ENCODE results near the gene ABHD16A. TPM values are rescaled to one million over a fixed set of nuclear protein-coding genes. Genes with fewer than 3 reads are reported as not detected.

ABHD16A gene
- total RNA-seq, 1 donor from 2014 or later: 21.3 TPM

GRCh38 chr6:31655349-31656237 lies 47.5 kb downstream of the ABHD16A start, which contains the start of gene APOM:
Gene APOM (plus strand): TSS chr6:31655894. CDS start chr6:31655967, 73 bp downstream.
- no peaks in the 10 kb centered on the region for H3K9me3 Mint-ChIP-seq

GRCh38 chr6:31654574-31655348 lies 48.4 kb downstream of the ABHD16A start:
- Mint-ChIP-seq H3K4me1 (peaks cover 50% of the 10 kb centered on the region), H3K4me3 (no peak overlapping the region), H3K9me3 (no peaks in the 10 kb centered on the region), H3K36me3 (peaks cover 29% of the 10 kb centered on the region), H3K27ac (no peak overlapping the region), H3K27me3 (ENCODE audit: insufficient read depth, low read depth) (peaks cover 12% of the 10 kb centered on the region)
- Histone ChIP-seq H3K9me3 (ENCODE audit: low read depth) (no peaks in the 10 kb centered on the region), H3K9ac (no peak overlapping the region), H3K4me2 (no peak overlapping the region), H3F3A (ENCODE audit: low read depth) (peaks cover 39% of the 10 kb centered on the region), H3K4me3 (no peak overlapping the region), H2AFZ (replicated peaks) (no peak overlapping the region), H3K27ac (no peak overlapping the region), H3K27me3 (no peaks in the 10 kb centered on the region), H4K20me1 (ENCODE audit: low read depth) (peaks cover 15% of the 10 kb centered on the region), H3K79me2 (ENCODE audit: low read depth) (peaks cover 60% of the 10 kb centered on the region), H3K36me3 (peaks cover 5% of the 10 kb centered on the region), H3K4me1 (peaks cover 20% of the 10 kb centered on the region)
- TF ChIP-seq EZH2phosphoT487 (IDR thresholded peaks at IDR 0.05) (no peak), EZH2 (IDR thresholded peaks at IDR 0.05) (no peak), CTCF (IDR thresholded peaks at IDR 0.05) (no peak)
- DNase-seq (ENCODE audit: low spot score): no peak

More at GRCh38 chr6:31655349-31656237, 47.5 kb downstream of the ABHD16A start, which contains the start of gene APOM:
- H3K36me3 Mint-ChIP-seq: peaks cover 26% of the 10 kb centered on the region
- no peak within 1 kb of the TSS for H3K9ac ChIP-seq
- H3K27me3 ChIP-seq: no peaks in the 10 kb centered on the region
- H3K9me3 ChIP-seq (ENCODE audit: low read depth): no peaks in the 10 kb centered on the region
- no peak within 1 kb of the TSS for H2AFZ ChIP-seq (replicated peaks)
- TF ChIP-seq CTCF (IDR thresholded peaks at IDR 0.05) (no peak), EZH2 (IDR thresholded peaks at IDR 0.05) (no peak), EZH2phosphoT487 (IDR thresholded peaks at IDR 0.05) (no peak)
- no peak within 1 kb of the TSS for H3K27ac Mint-ChIP-seq
- H3K36me3 ChIP-seq: peaks cover 5% of the 10 kb centered on the region
- H3K27me3 Mint-ChIP-seq (ENCODE audit: insufficient read depth, low read depth): peaks cover 12% of the 10 kb centered on the region
- DNase-seq (ENCODE audit: low spot score): no peak
- H4K20me1 ChIP-seq (ENCODE audit: low read depth): peaks cover 16% of the 10 kb centered on the region
- peaks cover 50% of the 10 kb centered on the region for H3K4me1 Mint-ChIP-seq
- H3K79me2 ChIP-seq (ENCODE audit: low read depth): peaks cover 59% of the 10 kb centered on the region
- no peak within 1 kb of the TSS for H3K4me3 ChIP-seq
- H3K4me1 ChIP-seq: peaks cover 25% of the 10 kb centered on the region
- peaks cover 43% of the 10 kb centered on the region for H3F3A ChIP-seq (ENCODE audit: low read depth)
- peak within 1 kb of the TSS; percentile 48 for H3K4me3 Mint-ChIP-seq
- no peak within 1 kb of the TSS for H3K4me2 ChIP-seq
- no peak within 1 kb of the TSS for H3K27ac ChIP-seq

GRCh38 chr6:31652925-31653724 lies 50.0 kb downstream of the ABHD16A start:
- Histone ChIP-seq H3K4me3 (peak overlapping the region; percentile 85), H2AFZ (replicated peaks) (peak overlapping the region; percentile 69), H4K20me1 (ENCODE audit: low read depth) (peaks cover 18% of the 10 kb centered on the region), H3K27ac (peak overlapping the region; percentile 98), H3K4me1 (peaks cover 11% of the 10 kb centered on the region), H3K9me3 (ENCODE audit: low read depth) (no peaks in the 10 kb centered on the region), H3K36me3 (peaks cover 5% of the 10 kb centered on the region), H3K27me3 (no peaks in the 10 kb centered on the region), H3K4me2 (peak overlapping the region; percentile 88), H3F3A (ENCODE audit: low read depth) (peaks cover 39% of the 10 kb centered on the region), H3K79me2 (ENCODE audit: low read depth) (peaks cover 55% of the 10 kb centered on the region), H3K9ac (peak overlapping the region; percentile 82)
- DNase-seq (ENCODE audit: low spot score): peak; percentile 96
- no peaks in the 10 kb centered on the region for H3K9me3 Mint-ChIP-seq
- H3K27me3 Mint-ChIP-seq (ENCODE audit: insufficient read depth, low read depth): peaks cover 11% of the 10 kb centered on the region
- peaks cover 34% of the 10 kb centered on the region for H3K36me3 Mint-ChIP-seq
- peak; percentile 26 for TF ChIP-seq CTCF (IDR thresholded peaks at IDR 0.05)
- no peak for TF ChIP-seq EZH2phosphoT487 (IDR thresholded peaks at IDR 0.05)
- TF ChIP-seq EZH2 (IDR thresholded peaks at IDR 0.05): peak; percentile 25
- H3K4me3 Mint-ChIP-seq: peak overlapping the region; percentile 99
- H3K4me1 Mint-ChIP-seq: peaks cover 41% of the 10 kb centered on the region
- H3K27ac Mint-ChIP-seq: peak overlapping the region; percentile 100

Measured in neural progenitor cell (in vitro differentiated cells).